Chondrocyte (in vitro differentiated cells): ENCODE results near the gene CBX7. TPM values are rescaled to one million over a fixed set of nuclear protein-coding genes. Genes with fewer than 3 reads are reported as not detected.
A peak's percentile ranks its signal among the peaks of the same experiment; 100 is the strongest.

ENCODE experiments used
- DNase-seq: peaks from one replicate; pipeline ENCODE4 v3.0.0; 2021; ENCODE audit warnings: mixed read lengths, low spot score
- H3K27ac Mint-ChIP-seq: one replicate; pipeline ENCODE4 v1.8.0; 2021; ENCODE audit warnings: mild to moderate bottlenecking, moderate library complexity, mixed read lengths; ENCODE audit not compliant: unreplicated experiment
- H3K27me3 Mint-ChIP-seq: 2 replicates; pipeline ENCODE4 v1.8.0; 2021; ENCODE audit warnings: low read depth, mixed read lengths
- H3K36me3 Mint-ChIP-seq: 2 replicates; pipeline ENCODE4 v1.8.0; 2021; ENCODE audit warnings: low read depth, mixed read lengths
- H3K4me1 Mint-ChIP-seq: 2 replicates; pipeline ENCODE4 v1.8.0; 2021; ENCODE audit warnings: low read depth, mild to moderate bottlenecking, mixed read lengths
- H3K4me3 Mint-ChIP-seq: one replicate; pipeline ENCODE4 v1.8.0; 2021; ENCODE audit warnings: mild to moderate bottlenecking, moderate library complexity, mixed read lengths; ENCODE audit not compliant: unreplicated experiment
- H3K9me3 Mint-ChIP-seq: 2 replicates; pipeline ENCODE4 v1.8.0; 2021; ENCODE audit warnings: low read depth, mixed read lengths
- CTCF ChIP-seq: fragments of 200-600 bp; sonication (generic); IDR thresholded peaks from 2 replicates; pipeline ENCODE4 v1.5.0; 2021; ENCODE audit warnings: antibody characterized with exemption, mild to moderate bottlenecking, moderate library complexity
- total RNA-seq: library from RNA; stranded (reverse); gene quantifications from 3 replicates; pipeline ENCODE4 v1.2.1, GENCODE V29; 2021

CBX7 gene
- total RNA-seq, 1 donor from 2014 or later = 4.7 TPM

- H3K9me3 Mint-ChIP-seq = peaks cover 8% of the 10 kb centered on the region
- H3K4me1 Mint-ChIP-seq = peaks cover 3% of the 10 kb centered on the region
- H3K27ac Mint-ChIP-seq = no peak overlapping the region
- H3K27me3 Mint-ChIP-seq = no peaks in the 10 kb centered on the region
- no peak for TF ChIP-seq CTCF
- H3K36me3 Mint-ChIP-seq = no peaks in the 10 kb centered on the region
- DNase-seq = peak; percentile 68
- no peak overlapping the region for H3K4me3 Mint-ChIP-seq
These were observed 32.4 kb upstream of the CBX7 start for GRCh38 chr22:39184586-39185577.

GRCh38 chr22:39183991-39184585 lies 31.6 kb upstream of the CBX7 start:
- peak; percentile 68 for DNase-seq
- Mint-ChIP-seq H3K4me3 (no peak overlapping the region), H3K9me3 (peaks cover 8% of the 10 kb centered on the region), H3K36me3 (no peaks in the 10 kb centered on the region), H3K27ac (no peak overlapping the region), H3K4me1 (peaks cover 3% of the 10 kb centered on the region), H3K27me3 (no peaks in the 10 kb centered on the region)
- TF ChIP-seq CTCF = no peak

- TF ChIP-seq CTCF = no peak
- H3K4me1 Mint-ChIP-seq = peaks cover 4% of the 10 kb centered on the region
- no peak overlapping the region for H3K27ac Mint-ChIP-seq
- H3K9me3 Mint-ChIP-seq = peaks cover 8% of the 10 kb centered on the region
- no peak overlapping the region for H3K4me3 Mint-ChIP-seq
- DNase-seq = peak; percentile 25
- no peaks in the 10 kb centered on the region for H3K27me3 Mint-ChIP-seq
- no peaks in the 10 kb centered on the region for H3K36me3 Mint-ChIP-seq
These were observed 30.1 kb upstream of the CBX7 start for GRCh38 chr22:39182478-39183030.

- no peak overlapping the region for H3K4me3 Mint-ChIP-seq
- no peaks in the 10 kb centered on the region for H3K36me3 Mint-ChIP-seq
- H3K27ac Mint-ChIP-seq = no peak overlapping the region
- no peaks in the 10 kb centered on the region for H3K27me3 Mint-ChIP-seq
- peak; percentile 27 for DNase-seq
- H3K9me3 Mint-ChIP-seq = peaks cover 8% of the 10 kb centered on the region
- H3K4me1 Mint-ChIP-seq = peaks cover 8% of the 10 kb centered on the region
- no peak for TF ChIP-seq CTCF
These were observed 29.3 kb upstream of the CBX7 start for GRCh38 chr22:39181778-39182177.

- DNase-seq = peak; percentile 47
- no peak overlapping the region for H3K27ac Mint-ChIP-seq
- no peaks in the 10 kb centered on the region for H3K27me3 Mint-ChIP-seq
- no peaks in the 10 kb centered on the region for H3K36me3 Mint-ChIP-seq
- H3K9me3 Mint-ChIP-seq = peaks cover 8% of the 10 kb centered on the region
- TF ChIP-seq CTCF = no peak
- H3K4me1 Mint-ChIP-seq = peaks cover 10% of the 10 kb centered on the region
- no peak overlapping the region for H3K4me3 Mint-ChIP-seq
These were observed 28.9 kb upstream of the CBX7 start for GRCh38 chr22:39181356-39181755.
